Astrocyte of the spinal cord (primary cell): Measurements from ENCODE around the gene GAS2.
A peak's percentile ranks its signal among the peaks of the same experiment; 100 is the strongest.

Experiments
- DNase-seq: peaks from one replicate; pipeline ENCODE4 v3.0.0; 2011; ENCODE audit warnings: low read depth, low spot score
- H3K4me3 ChIP-seq: 2 replicates; pipeline ENCODE4 v1.5.1; 2011; ENCODE audit warnings: low read depth, mild to moderate bottlenecking, low read length, moderate library complexity
- in situ Hi-C: cut with HindIII; loops from 2 replicates; pipeline ENCODE4 v1.10.0; 2017; ENCODE audit warnings: low sequenced_read_pairs
- TF ChIP-seq, protein P1 (sequence below): IDR thresholded peaks from 2 replicates; pipeline ENCODE4 v1.5.1; 2012; ENCODE audit warnings: low read depth, mild to moderate bottlenecking, low read length, inconsistent platforms

The GAS2 gene

DNA sequence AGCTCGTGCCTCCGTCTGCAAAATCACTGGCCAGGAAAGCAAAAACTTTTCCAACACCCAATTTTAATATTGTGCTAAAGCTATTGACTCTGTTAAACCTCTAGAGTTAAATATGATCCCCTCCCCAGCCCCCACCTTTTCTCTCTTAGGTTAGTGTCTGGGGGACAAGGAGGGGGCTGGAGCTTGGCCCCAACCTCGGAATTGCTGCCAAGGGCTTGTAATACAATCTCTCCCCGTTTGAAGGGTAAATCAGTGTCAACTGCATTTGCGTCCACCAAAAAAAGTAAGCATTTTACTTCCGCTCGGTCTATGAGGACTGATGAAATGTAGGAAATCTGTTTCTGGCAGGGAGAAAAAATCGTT lies at the start of gene GAS2:
TSS of gene GAS2 (plus strand) at position 287 of the 363 bp plus-strand sequence. CDS start 8,259 bp downstream, outside the sequence.
- TF ChIP-seq, protein P1, sequence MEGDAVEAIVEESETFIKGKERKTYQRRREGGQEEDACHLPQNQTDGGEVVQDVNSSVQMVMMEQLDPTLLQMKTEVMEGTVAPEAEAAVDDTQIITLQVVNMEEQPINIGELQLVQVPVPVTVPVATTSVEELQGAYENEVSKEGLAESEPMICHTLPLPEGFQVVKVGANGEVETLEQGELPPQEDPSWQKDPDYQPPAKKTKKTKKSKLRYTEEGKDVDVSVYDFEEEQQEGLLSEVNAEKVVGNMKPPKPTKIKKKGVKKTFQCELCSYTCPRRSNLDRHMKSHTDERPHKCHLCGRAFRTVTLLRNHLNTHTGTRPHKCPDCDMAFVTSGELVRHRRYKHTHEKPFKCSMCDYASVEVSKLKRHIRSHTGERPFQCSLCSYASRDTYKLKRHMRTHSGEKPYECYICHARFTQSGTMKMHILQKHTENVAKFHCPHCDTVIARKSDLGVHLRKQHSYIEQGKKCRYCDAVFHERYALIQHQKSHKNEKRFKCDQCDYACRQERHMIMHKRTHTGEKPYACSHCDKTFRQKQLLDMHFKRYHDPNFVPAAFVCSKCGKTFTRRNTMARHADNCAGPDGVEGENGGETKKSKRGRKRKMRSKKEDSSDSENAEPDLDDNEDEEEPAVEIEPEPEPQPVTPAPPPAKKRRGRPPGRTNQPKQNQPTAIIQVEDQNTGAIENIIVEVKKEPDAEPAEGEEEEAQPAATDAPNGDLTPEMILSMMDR = no peak
- H3K4me3 ChIP-seq = peak within 1 kb of the TSS; percentile 38
- no peak for DNase-seq
- in situ Hi-C loops = no loop called here

DNA sequence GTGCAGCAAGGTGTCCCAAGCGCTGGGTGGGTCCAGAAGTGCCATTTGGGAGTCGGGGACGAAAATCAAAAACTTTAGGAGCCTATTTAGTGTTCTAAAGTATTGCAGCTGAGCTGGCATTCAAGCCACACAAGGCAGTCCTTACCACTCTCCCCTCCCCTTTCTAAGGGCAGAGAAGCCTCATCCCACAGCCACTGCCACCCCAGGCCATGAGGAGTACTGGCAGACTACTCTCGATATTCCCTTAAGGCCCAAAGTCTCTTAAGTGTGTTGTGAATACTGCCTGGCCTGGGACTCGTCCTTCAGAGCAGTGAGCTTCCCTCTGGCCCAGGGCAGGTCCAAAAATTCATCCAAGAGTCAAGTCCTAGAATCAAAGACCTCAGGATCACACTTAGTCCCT lies 48.5 kb upstream of the GAS2 start:
- no peak overlapping the region for H3K4me3 ChIP-seq
- TF ChIP-seq, protein P1 = no peak
- in situ Hi-C loops = no loop called here
- no peak for DNase-seq

DNA sequence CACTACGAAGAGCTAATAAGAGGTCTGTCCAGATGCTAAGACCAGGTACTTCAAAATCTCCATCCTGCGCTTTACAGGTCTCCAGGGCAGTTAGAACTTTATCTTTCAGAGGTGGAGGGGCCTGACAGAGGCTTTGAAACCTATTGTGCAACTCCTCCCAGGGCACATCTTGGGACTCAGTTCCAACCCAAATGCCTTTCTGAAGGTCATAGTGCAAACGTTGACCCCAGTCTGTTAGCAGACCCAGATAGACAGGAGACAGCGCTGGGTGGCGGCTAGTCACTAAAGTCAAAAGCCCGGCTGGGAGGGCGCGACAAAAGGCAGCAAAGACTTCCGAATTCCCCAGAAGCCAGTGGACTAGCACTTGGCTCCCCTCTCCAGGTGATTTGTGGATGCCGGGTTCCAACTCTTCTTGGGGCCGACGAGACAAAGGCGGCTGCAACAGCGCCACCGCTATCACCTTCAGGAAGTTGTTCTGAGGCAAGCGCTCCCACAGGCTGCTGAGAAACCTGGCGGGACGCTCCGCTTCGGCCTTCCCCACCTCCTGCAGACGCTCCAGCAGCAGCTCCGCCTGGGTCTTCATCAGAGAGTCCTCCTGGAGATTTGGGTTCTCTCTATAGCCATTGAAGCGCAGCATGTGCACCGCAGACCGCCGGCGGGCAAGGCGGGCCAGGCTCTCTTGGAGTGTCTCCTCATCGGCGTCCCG lies 41.5 kb upstream of the GAS2 start:
- in situ Hi-C loops = no loop called here
- TF ChIP-seq, protein P1 = peak; percentile 66
- DNase-seq = peak; percentile 66
- peak overlapping the region; percentile 91 for H3K4me3 ChIP-seq

DNA sequence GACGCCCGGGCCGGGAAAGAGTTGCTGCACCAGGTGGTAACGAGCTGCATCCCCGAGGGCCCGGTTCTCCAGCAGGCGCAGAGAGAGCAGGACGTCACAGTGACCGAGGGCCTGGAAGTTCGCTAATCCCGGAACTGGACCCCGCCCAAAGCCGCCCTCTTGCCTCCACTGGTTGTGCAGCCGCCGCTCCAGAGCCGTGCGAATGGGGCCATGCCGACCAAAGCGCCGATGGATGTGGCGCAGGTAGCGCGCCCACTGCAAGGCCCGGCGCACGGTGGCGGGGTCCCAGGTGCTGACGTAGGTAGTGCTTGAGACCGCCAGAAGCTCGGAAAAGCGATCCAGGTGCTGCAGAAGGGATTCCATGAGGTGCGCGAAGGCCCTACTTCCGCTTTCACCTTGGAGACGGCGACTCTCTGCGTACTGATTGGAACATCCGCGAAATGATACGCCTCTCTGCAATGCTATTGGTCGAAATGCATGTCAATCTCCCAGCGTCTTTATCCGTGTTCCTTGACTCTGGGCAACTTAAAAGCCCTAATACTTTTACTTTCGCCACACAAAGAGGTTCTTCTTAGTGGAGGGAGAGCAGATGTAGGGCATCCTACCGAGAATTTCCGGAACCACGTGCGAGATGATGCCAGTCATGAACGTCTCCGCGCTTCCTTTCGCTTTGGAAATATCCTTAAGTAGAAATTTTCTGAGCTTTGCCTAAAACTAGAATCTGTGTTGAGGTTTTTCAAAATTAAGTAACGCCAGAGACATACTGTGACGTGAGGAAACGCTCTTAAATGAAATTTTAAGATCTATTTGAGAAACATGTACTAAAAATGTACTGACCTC lies 40.7 kb upstream of the GAS2 start, which contains the start of gene FANCF:
TSS of gene FANCF (minus strand) at position 376 of the 840 bp plus-strand sequence. CDS start at position 363, 13 bp downstream.
- in situ Hi-C loops = no loop called here
- peak; percentile 99 for DNase-seq
- TF ChIP-seq, protein P1 = no peak

DNA sequence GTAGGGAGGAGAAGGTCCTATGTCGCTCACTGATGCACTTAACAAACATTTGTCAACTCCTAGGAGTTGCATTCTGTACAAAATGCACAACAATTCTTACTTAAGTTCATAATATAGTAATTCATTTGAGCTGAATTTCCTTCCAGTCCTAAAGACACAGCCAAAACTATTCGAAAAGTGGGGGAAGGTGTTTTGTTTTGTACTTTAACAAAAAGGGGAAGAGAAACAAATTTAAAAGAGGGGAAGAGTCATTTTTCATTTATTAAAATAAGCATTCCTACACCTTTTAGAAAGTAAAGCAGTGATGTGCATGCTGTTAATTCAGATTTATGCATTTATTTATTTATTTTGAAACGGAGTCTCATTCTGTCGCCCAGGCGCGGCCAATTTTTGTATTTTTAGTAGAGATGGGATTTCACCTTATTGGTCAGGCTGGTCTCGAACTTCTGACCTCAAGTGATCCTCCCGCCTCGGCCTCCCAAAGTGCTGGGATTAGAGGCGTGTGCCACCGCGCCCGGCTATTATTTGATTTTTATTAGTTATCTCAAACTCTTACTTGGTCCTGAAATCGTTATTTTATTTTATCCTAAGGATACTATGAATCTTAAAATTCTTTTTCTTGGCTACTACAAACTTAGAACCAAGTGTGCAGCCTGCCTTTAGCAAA lies 39.7 kb upstream of the GAS2 start:
- in situ Hi-C loops = no loop called here
- no peak overlapping the region for H3K4me3 ChIP-seq
- TF ChIP-seq, protein P1 = no peak
- no peak for DNase-seq

More for the DNA sequence above, 40.7 kb upstream of the GAS2 start, which contains the start of gene FANCF:
- peak within 1 kb of the TSS; percentile 91 for H3K4me3 ChIP-seq

DNA sequence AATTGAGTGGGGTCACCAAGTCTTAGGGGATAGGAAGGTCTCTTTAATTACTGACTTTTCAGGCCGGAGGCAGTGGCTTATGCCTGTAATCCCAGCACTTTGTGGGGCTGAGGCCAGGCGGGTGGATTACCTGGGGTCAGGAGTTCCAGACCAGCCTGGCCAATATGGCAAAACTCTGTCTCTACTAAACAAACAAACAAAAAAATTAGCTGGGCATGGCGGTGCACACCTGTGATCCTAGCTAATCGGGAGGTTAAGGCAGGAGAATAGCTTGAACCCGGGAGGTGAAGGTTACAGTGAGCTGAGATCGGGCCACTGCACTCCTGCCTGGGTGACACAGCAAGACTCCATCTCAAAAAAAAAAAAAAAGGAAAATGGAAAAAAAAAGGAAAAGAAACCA lies 39.0 kb upstream of the GAS2 start:
- TF ChIP-seq, protein P1 = no peak
- no peak for DNase-seq
- in situ Hi-C loops = no loop called here
- H3K4me3 ChIP-seq = no peak overlapping the region
